Heart left ventricle (tissue), 13 donors: ENCODE data around the gene MRPL21.

Experiments used
- CTCF ChIP-seq, 12 donors: fragments of 200-600 bp; sonication (generic) in 4 of 12; IDR thresholded peaks; one replicate each; pipeline versions ENCODE4 v1.5.0 to v1.8.0; 2018 to 2022; ENCODE audit warnings: antibody characterized with exemption in 12 of 12, mild to moderate bottlenecking in 5 of 12
- POLR2A ChIP-seq, 2 donors: fragments of 450-650 bp; IDR thresholded peaks; one replicate each; pipeline ENCODE4 v1.6.1; 2017; ENCODE audit warnings: antibody characterized with exemption in 2 of 2, mild to moderate bottlenecking in 2 of 2, moderate library complexity in 2 of 2
- donor health status: ischemic (EF 13 %, LVEDD 7.1; RV severe dilation, severe dysfunction).
- donor health status: DM: no; HTN: yes; CAD: no.
- donor health status: DM: no; HTN: no; CAD: no.
- donor health status: ischemic (EF 25% LVEDD 6.9; RV normal size, moderate dysfunction).
- donor health status: ischemic (EF 25% LVEDD 5.7; RV mildly dilated, moderate dysfunction).
- donor health status: ischemic (EF 35%, LVEDD 5.7; RV mildly dilated, moderate dysfunction).
- donor health status: nonischemic (EF 11% LVEDD 7.7; RV severe dilation, severe dysfunction).
- donor health status: DM: yes; HTN: yes; CAD: no.
- donor health status: PGD.
- donor health status: ischemic (EF 29% LVEDD 5.4; RV normal size, mild dysfunction).
- donor health status: nonischemic (EF 23%, LVEDD 6.1; RV moderate dilation, normal function).

- no peak for TF ChIP-seq CTCF (IDR thresholded peaks at IDR 0.05)
- no peak for TF ChIP-seq POLR2A (IDR thresholded peaks at IDR 0.05)
Measured at GRCh38 chr11:68927280-68928135, 23.9 kb upstream of the MRPL21 start.
